Measurements from ENCODE around the gene OR11H7. TPM values are rescaled to one million over a fixed set of nuclear protein-coding genes. Genes with fewer than 3 reads are reported as not detected.
"Not testable (repeated sequence)": the region's sequence is repeated elsewhere in the genome, so short reads cannot be mapped to it uniquely, and the experiment has no call there.

The OR11H7 gene
- total RNA-seq, 1 donor = not detected

GRCh38 chr14:20194101-20194500 lies 34.7 kb upstream of the OR11H7 start:
- no peak overlapping the region for H3K4me3 ChIP-seq (ENCODE audit: low read depth, low read length)
- no peak for DNase-seq (ENCODE audit: low read depth)
- no peak for TF ChIP-seq CTCF (IDR thresholded peaks at IDR 0.05; ENCODE audit: insufficient read depth, low read length)

GRCh38 chr14:20195170-20195569 lies 33.6 kb upstream of the OR11H7 start:
- not testable (repeated sequence) for H3K4me3 ChIP-seq (ENCODE audit: low read depth, low read length); DNase-seq (ENCODE audit: low read depth)

- H3K4me3 ChIP-seq (ENCODE audit: low read depth, low read length) = no peak overlapping the region
- no peak for DNase-seq (ENCODE audit: low read depth)
- no peak for TF ChIP-seq CTCF (IDR thresholded peaks at IDR 0.05; ENCODE audit: insufficient read depth, low read length)
Measured at GRCh38 chr14:20195911-20196310, 32.9 kb upstream of the OR11H7 start.

GRCh38 chr14:20197459-20197858 lies 31.3 kb upstream of the OR11H7 start:
- no peak for TF ChIP-seq CTCF (IDR thresholded peaks at IDR 0.05; ENCODE audit: insufficient read depth, low read length)
- no peak for DNase-seq (ENCODE audit: low read depth)
- H3K4me3 ChIP-seq (ENCODE audit: low read depth, low read length) = no peak overlapping the region

GRCh38 chr14:20198991-20199390 lies 29.8 kb upstream of the OR11H7 start:
- H3K4me3 ChIP-seq (ENCODE audit: low read depth, low read length) = no peak overlapping the region
- no peak for TF ChIP-seq CTCF (IDR thresholded peaks at IDR 0.05; ENCODE audit: insufficient read depth, low read length)
- DNase-seq (ENCODE audit: low read depth) = no peak

- no peak for DNase-seq (ENCODE audit: low read depth)
- TF ChIP-seq CTCF (IDR thresholded peaks at IDR 0.05; ENCODE audit: insufficient read depth, low read length) = no peak
- H3K4me3 ChIP-seq (ENCODE audit: low read depth, low read length) = no peak overlapping the region
Measured at GRCh38 chr14:20204721-20205120, 24.1 kb upstream of the OR11H7 start.

GRCh38 chr14:20209595-20209994 lies 19.2 kb upstream of the OR11H7 start:
- no peak for DNase-seq (ENCODE audit: low read depth)
- TF ChIP-seq CTCF (IDR thresholded peaks at IDR 0.05; ENCODE audit: insufficient read depth, low read length) = no peak
- H3K4me3 ChIP-seq (ENCODE audit: low read depth, low read length) = no peak overlapping the region

- not testable (repeated sequence) for DNase-seq (ENCODE audit: low read depth); H3K4me3 ChIP-seq (ENCODE audit: low read depth, low read length)
Measured at GRCh38 chr14:20212406-20212805, 16.4 kb upstream of the OR11H7 start.
